LNCaP clone FGC (cell line): ENCODE data around the gene OBI1.
A peak's percentile ranks its signal among the peaks of the same experiment; 100 is the strongest.

Source experiments
- DNase-seq: peaks from one replicate; pipeline ENCODE4 v3.0.0-alpha.2; 2011; ENCODE audit warnings: low read depth
- H3K4me3 ChIP-seq: 2 replicates; pipeline ENCODE4 v1.5.1; 2011; ENCODE audit warnings: mild to moderate bottlenecking, low read depth, low read length, control low read depth
- CTCF ChIP-seq: IDR thresholded peaks from 2 replicates; pipeline ENCODE4 v1.5.1; 2012; ENCODE audit warnings: mild to moderate bottlenecking; ENCODE audit not compliant: control insufficient read depth, insufficient read depth; ENCODE audit errors: extremely low read depth

Gene OBI1

GRCh38 chr13:78658630-78659449 lies at the start of gene OBI1:
TSS of gene OBI1 (minus strand) at chr13:78659155. CDS start at chr13:78659120, 35 bp downstream.
- TF ChIP-seq CTCF: no peak
- peak; percentile 66 for DNase-seq
- peak within 1 kb of the TSS; percentile 81 for H3K4me3 ChIP-seq

- no peak overlapping the region for H3K4me3 ChIP-seq
- no peak for DNase-seq
- no peak for TF ChIP-seq CTCF
Observed at GRCh38 chr13:78701383-78701782, 42.4 kb upstream of the OBI1 start.

- no peak for TF ChIP-seq CTCF
- no peak for DNase-seq
- no peak overlapping the region for H3K4me3 ChIP-seq
Observed at GRCh38 chr13:78700121-78700910, 41.4 kb upstream of the OBI1 start.

GRCh38 chr13:78689011-78689410 lies 30.1 kb upstream of the OBI1 start:
- no peak for DNase-seq
- TF ChIP-seq CTCF: peak; percentile 43
- H3K4me3 ChIP-seq: no peak overlapping the region

- DNase-seq: no peak
- TF ChIP-seq CTCF: no peak
- H3K4me3 ChIP-seq: no peak overlapping the region
Observed at GRCh38 chr13:78686461-78686860, 27.5 kb upstream of the OBI1 start.

GRCh38 chr13:78680576-78681350 lies 21.8 kb upstream of the OBI1 start:
- no peak overlapping the region for H3K4me3 ChIP-seq
- DNase-seq: no peak
- no peak for TF ChIP-seq CTCF
